NCI-H1694 (cell line): ENCODE data around the gene HDAC4.
"Not testable (repeated sequence)": the region's sequence is repeated elsewhere in the genome, so short reads cannot be mapped to it uniquely, and the experiment has no call there.

ENCODE experiments used
- DNase-seq: peaks from one replicate; lab custom pipeline; 2025; lab: John Stamatoyannopoulos, UW

The HDAC4 gene

GRCh38 chr2:239186516-239187357 lies 214.1 kb downstream of the HDAC4 start:
- no peak for DNase-seq

GRCh38 chr2:239184968-239185903 lies 215.6 kb downstream of the HDAC4 start:
- DNase-seq, result no peak

- no peak for DNase-seq
These were observed 216.6 kb downstream of the HDAC4 start for GRCh38 chr2:239184179-239184578.

- no peak for DNase-seq
These were observed 217.6 kb downstream of the HDAC4 start for GRCh38 chr2:239182981-239183791.

DNA sequence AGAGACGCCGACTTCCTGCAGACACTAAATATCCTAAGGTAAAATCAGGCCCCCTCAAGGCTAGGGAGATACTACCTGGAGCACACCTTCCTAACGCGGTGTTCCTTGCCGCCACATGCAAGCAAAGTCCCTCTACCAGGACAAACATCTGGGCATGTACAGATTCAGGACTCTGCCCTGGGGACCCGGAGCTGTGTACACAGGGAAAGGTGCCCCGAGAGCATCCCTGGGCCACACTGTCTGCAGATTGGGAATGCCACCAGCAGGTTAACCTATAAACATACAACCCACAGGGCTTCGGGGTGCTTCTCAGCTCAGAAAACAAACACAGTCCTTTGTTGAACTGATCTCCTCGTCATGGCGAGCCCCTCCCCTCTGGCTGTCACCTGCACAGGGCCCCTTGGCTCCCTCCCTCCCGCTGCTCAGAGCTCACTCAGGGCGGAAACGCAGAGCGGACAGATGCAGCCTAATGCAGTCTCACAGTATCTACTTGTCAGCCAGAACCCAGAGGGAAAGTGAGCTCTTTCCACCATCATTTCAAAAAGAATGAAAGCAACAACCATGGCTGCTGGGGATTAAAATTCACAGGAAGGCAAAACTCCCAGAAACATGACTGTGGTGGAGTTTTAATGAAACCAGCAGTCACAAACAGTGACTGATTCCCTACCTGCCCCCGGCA lies 218.8 kb downstream of the HDAC4 start:
- no peak for DNase-seq

- no peak for DNase-seq
These were observed 219.5 kb downstream of the HDAC4 start for GRCh38 chr2:239181074-239181902.

- no peak for DNase-seq
These were observed 220.2 kb downstream of the HDAC4 start for GRCh38 chr2:239180526-239181073.

GRCh38 chr2:239179851-239180371 lies 220.9 kb downstream of the HDAC4 start:
- no peak for DNase-seq

DNA sequence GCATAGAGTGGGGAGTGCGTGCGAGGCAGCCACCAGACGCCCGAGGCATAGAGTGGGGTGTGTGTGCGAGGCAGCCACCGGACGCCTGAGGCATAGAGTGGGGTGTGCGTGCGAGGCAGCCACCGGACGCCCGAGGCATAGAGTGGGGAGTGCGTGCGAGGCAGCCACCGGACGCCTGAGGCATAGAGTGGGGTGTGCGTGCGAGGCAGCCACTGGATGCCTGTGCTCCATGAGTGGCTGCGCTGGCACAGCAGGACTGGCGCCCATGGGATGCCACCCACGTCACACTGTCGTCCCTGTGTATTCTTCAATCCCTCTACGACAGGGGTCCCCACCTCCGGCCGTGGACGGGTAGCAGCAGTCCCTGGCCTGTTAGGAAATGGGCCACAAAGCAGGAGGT lies 221.9 kb downstream of the HDAC4 start:
- DNase-seq, result no peak

DNA sequence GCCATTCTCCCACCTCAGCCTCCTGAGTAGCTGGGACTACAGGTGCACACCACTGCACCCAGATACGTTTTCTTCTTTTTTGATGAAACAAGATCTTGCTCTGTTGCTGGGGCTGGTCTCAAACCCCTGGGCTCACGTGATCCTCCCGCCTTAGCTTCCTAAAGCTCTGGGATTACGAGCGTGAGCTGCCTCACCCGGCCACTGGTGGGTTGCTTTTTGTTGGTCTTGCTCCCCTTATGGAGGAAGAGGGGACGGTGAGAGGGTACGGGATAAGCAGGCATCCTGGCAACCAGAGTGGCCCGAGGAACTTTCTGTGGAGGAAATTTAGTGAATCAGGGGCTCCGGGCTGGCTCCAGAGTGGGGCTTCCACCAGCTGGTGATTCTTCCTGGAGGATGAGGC lies 222.3 kb downstream of the HDAC4 start:
- no peak for DNase-seq

DNA sequence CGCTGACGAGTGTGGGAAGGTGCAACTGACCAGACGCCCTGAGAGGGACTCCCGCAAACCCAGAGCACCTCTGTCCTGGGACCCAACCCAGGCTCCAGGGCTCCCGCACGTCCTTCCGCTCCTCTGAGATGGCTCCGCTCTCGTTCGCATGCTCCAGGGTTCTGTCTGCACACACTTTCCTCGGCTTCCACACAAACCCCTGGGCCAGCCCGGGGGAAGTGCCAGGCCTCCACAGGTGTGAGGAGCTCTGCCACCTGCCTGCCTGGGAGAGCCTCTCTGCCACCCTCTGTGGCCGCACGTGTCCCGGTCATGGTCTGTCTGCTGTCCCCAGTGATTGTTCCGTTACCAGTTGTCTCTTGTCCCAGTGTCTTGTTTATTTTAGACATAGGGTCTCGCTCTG lies 222.9 kb downstream of the HDAC4 start:
- no peak for DNase-seq

- DNase-seq, result no peak
These were observed 223.5 kb downstream of the HDAC4 start for GRCh38 chr2:239177325-239177724.

DNA sequence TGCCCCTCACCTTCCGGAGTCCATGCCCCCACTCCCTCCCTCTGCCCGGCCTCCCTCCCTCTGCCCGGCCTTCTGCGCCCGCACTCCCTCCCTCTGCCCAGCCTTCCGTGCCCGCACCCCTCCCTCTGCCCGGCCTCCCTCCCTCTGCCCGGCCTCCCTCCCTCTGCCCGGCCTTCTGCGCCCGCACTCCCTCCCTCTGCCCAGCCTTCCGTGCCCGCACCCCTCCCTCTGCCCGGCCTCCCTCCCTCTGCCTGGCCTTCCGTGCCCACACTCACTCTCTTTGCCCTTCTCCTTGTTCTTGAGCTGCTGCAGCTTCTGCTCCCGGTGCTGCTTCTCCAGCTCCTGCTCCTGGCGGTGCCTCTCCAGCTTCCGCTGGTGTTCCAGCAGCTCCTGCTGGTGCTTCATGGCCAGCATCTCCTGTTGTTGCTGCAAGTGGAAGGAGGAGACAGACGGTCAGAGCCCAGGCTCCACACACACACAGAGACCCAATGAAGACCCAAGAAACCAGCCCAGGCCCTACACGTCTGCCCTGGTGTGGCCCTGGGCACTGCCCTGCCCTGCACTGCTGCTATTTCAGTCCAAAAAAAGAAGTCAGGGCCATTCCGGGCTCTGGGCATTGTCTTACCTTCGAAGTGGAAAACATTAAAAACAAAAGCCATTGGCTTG lies 224.5 kb downstream of the HDAC4 start:
- not testable (repeated sequence) for DNase-seq

DNA sequence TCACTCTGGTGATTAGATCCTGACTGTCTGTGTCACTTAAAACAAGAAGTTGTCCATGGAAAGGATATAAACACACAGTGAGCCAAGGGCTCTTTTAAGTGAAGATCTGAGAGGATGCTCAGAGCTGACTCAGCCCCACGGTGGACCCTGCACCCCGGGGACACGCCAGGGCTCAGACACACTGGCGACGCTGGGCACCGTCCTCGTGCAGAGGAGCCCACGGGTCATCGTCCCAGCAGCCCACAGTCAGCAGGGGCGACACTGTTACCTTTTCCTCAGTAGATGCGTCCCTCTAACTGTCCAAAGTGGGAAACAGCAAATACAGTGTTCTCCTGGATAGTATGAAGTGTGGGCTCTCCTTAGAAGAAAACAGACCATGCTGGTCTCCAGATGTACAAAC lies 225.6 kb downstream of the HDAC4 start:
- no peak for DNase-seq

- no peak for DNase-seq
These were observed 227.5 kb downstream of the HDAC4 start for GRCh38 chr2:239173301-239173700.

DNA sequence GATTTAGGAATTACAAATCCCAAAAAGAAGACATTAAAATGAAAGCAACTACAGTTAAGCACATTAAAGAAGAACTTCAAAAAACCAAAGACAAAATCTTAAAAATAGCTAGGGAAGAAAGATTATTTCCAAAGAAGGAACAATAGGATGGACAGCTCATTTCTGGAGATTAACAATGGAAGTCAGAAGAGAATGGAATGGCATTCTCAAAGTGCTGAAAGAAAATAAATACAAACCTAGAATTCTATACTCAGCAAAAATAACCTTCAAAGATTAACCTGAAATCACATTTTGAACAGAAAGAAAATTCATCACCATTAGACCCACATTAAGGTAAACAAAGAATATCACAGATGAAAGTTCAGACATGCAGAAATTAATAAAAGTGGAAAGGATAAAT lies 229.2 kb downstream of the HDAC4 start:
- DNase-seq, result no peak

DNA sequence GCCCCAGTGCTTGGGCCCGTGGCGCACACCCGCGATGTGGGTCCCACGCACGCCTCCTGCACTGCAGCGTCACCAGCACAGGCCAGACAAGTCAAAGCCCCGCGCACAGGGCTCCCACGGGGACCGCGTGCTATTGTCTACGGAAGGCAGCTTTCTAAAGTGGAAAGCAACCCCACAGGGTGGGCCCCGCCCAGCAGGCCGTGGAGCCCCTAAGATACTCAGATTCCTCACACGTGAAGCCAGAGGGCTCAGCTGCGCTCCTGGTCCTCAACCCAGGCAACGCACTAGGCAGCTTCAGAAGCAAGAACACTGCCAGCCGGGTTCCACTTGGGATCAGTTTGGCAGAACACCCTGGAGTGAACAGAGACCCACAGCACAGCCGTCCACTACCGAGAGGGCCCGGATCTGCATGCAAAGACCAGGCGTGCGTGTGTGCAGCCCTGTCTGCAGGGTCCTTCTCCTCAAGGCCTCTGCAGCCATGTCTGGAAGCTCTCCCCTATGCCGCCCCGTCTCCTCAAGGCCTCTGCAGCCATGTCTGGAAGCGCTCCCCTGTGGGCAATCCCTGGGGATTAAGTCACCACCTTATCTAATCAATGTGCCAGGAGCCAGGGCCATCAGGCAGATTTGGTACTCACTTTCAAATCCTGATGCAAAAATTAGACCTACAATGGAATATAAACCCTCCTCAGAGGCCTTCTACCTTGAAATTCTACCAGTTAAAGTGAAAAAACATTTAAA lies 231.3 kb downstream of the HDAC4 start:
- no peak for DNase-seq

- DNase-seq, result no peak
These were observed 232.2 kb downstream of the HDAC4 start for GRCh38 chr2:239168575-239168974.
